Heart left ventricle (tissue), 16 donors: Measurements from ENCODE around the gene NLGN3. TPM values are rescaled to one million over a fixed set of nuclear protein-coding genes. Genes with fewer than 3 reads are reported as not detected.

ENCODE experiments used
- ATAC-seq, 4 donors: fragments of 200-7000 bp; cut with Tn5 transposase; one replicate each; pipeline ENCODE4 v1.9.1; 2020 to 2022; ENCODE audit warnings: moderate library complexity in 4 of 4, mild to moderate bottlenecking in 3 of 4, moderate number of reproducible peaks in 1 of 4
- DNase-seq, 5 donors: peaks; one replicate each; pipeline ENCODE4 v3.0.0-alpha.2; 2020
- H3K27ac ChIP-seq, 12 donors: fragments of 200-600 bp; sonication (generic) in 4 of 12; one replicate each; pipeline versions ENCODE4 v1.5.0 to v1.8.0; 2016 to 2022; ENCODE audit warnings: mild to moderate bottlenecking in 2 of 12
- H3K27me3 ChIP-seq, 9 donors: fragments of 200-600 bp; sonication (generic) in 2 of 9; one replicate each; pipeline versions ENCODE4 v1.5.1 to v1.8.0; 2016 to 2022; ENCODE audit warnings: mild to moderate bottlenecking in 3 of 9
- H3K36me3 ChIP-seq, 9 donors: fragments of 200-600 bp; sonication (generic) in 2 of 9; one replicate each; pipeline versions ENCODE4 v1.5.0 to v1.8.0; 2018 to 2022; ENCODE audit warnings: mild to moderate bottlenecking in 2 of 9
- H3K4me1 ChIP-seq, 12 donors: fragments of 200-600 bp; sonication (generic) in 4 of 12; one replicate each; pipeline versions ENCODE4 v1.5.0 to v1.8.0; 2016 to 2022; ENCODE audit warnings: mild to moderate bottlenecking in 3 of 12
- H3K4me3 ChIP-seq, 12 donors: fragments of 200-600 bp; sonication (generic) in 4 of 12; one replicate each; pipeline versions ENCODE4 v1.5.0 to v1.8.0; 2017 to 2022; ENCODE audit warnings: mild to moderate bottlenecking in 9 of 12, moderate library complexity in 4 of 12
- H3K9me3 ChIP-seq, 12 donors: fragments of 200-600 bp; sonication (generic) in 4 of 12; one replicate each; pipeline versions ENCODE4 v1.5.0 to v1.8.0; 2016 to 2022; ENCODE audit warnings: mild to moderate bottlenecking in 1 of 12
- CTCF ChIP-seq, 12 donors: fragments of 200-600 bp; sonication (generic) in 4 of 12; IDR thresholded peaks; one replicate each; pipeline versions ENCODE4 v1.5.0 to v1.8.0; 2018 to 2022; ENCODE audit warnings: antibody characterized with exemption in 12 of 12, mild to moderate bottlenecking in 5 of 12
- POLR2A ChIP-seq, 2 donors: fragments of 450-650 bp; IDR thresholded peaks; one replicate each; pipeline ENCODE4 v1.6.1; 2017; ENCODE audit warnings: antibody characterized with exemption in 2 of 2, mild to moderate bottlenecking in 2 of 2, moderate library complexity in 2 of 2
- WGBS, 4 donors: extraction: QIAGEN DNeasy Blood & Tissue Kit in 2 of 4; methylation state at CpG; one replicate each; pipeline versions ENCODE4 v1.1.5 to v1.1.7; 2013 to 2018; 5-methylcytosine and 5-hydroxymethylcytosine counted together
- intact Hi-C, 10 donors: fragments of 100-400 bp; cut with DNase I; formaldehyde crosslinking; loops; one replicate each; pipeline versions ENCODE4 v1.11.1 to v1.14.2; 2022
- long read RNA-seq, 3 donors: library from polyadenylated mRNA; unstranded; transcript quantifications; one replicate each; pipeline ENCODE4 v2.0.0, GENCODE V29; 2020 to 2021
- polyA plus RNA-seq, 2 donors: library from polyadenylated mRNA; stranded (reverse); fragments of 200-250 nt; gene quantifications; one replicate each; pipeline ENCODE4 v1.2.3, GENCODE V29; 2013
- total RNA-seq, 9 donors: library from RNA; depleted of rRNA in 2 of 9; stranded (reverse); fragments of >200 nt in 2 of 9; fragmentation: NEBNext Ultra II Directional in 3 of 9; extraction: Animal tissue kit (Norgen Biotek cat#: 25700) in 3 of 9; gene quantifications; one replicate each; pipeline versions ENCODE4 v1.1.0 to v1.2.4, GENCODE V29; 2016 to 2023
- donor health status: ischemic (EF 13 %, LVEDD 7.1; RV severe dilation, severe dysfunction).
- donor health status: healthy with polysubstance abuse.
- donor health status: DM: no; HTN: yes; CAD: no.
- donor health status: DM: no; HTN: no; CAD: no.
- donor health status: ischemic (EF 25% LVEDD 6.9; RV normal size, moderate dysfunction).
- donor health status: ischemic (EF 25% LVEDD 5.7; RV mildly dilated, moderate dysfunction).
- donor health status: healthy.
- donor health status: DM: yes; HTN: yes; CAD: no.
- donor health status: ischemic (EF 35%, LVEDD 5.7; RV mildly dilated, moderate dysfunction).
- donor health status: nonischemic (EF 11% LVEDD 7.7; RV severe dilation, severe dysfunction).
- donor health status: DM: yes; HTN: yes; CAD: no.
- donor health status: PGD.
- donor health status: ischemic (EF 29% LVEDD 5.4; RV normal size, mild dysfunction).
- donor health status: nonischemic (EF 23%, LVEDD 6.1; RV moderate dilation, normal function).

Gene NLGN3
- total RNA-seq (1 to 10 TPM in 1 of 9 donors, under 1 TPM in 8; 0.14 to 1.3 (median 0.52) TPM), polyA plus RNA-seq (under 1 TPM; 0.15 to 0.19 TPM)
- long read RNA-seq, donor 1, partial matches to known transcripts = 0 of 1 reads
- long read RNA-seq, donor 1, other reads (novel, unspliced or antisense) = 1 of 1 reads
- long read RNA-seq, donor 2 = 0 reads
- long read RNA-seq, donor 3 = 0 reads

- Histone ChIP-seq H3K4me1 (peaks cover 0 to 12% (median 2%) of the 10 kb centered on the region in 12 donors), H3K27me3 (no peaks in the 10 kb centered on the region), H3K27ac (no peak within 1 kb of the TSS), H3K36me3 (peaks cover 0 to 26% (median 13%) of the 10 kb centered on the region in 9 donors), H3K4me3 (peak within 1 kb of the TSS in 9 of 12 donors; percentile 16 to 48 (median 28)), H3K9me3 (no peaks in the 10 kb centered on the region)
- WGBS, 4 donors = 8 to 35% (median 21%) methylated on average over 27 to 28 of the region's 28 CpGs
- no peak for TF ChIP-seq POLR2A (IDR thresholded peaks at IDR 0.05)
- TF ChIP-seq CTCF (IDR thresholded peaks at IDR 0.05) = no peak
- intact Hi-C loops = loop anchor here in 1 of 10 donors (10.0 kb wide), 1 partner anchor 110 kb away; the partner anchor contains the start of gene ZMYM3
- DNase-seq = no peak
- no peak for ATAC-seq
These were observed at the start of gene NLGN3 for GRCh38 chrX:71144651-71145050. Gene NLGN3 (plus strand): TSS chrX:71144841. CDS start chrX:71147750, 2,909 bp downstream.

GRCh38 chrX:71095033-71095432, 49.6 kb upstream of the NLGN3 start:
- no peak for ATAC-seq

GRCh38 chrX:71095555-71095980, 49.1 kb upstream of the NLGN3 start, which contains the start of gene FOXO4:
Gene FOXO4 (plus strand): TSS chrX:71095851. CDS start chrX:71096529, 678 bp downstream.
- H3K4me1 ChIP-seq = peaks cover 0 to 19% (median 5%) of the 10 kb centered on the region in 12 donors
- H3K27me3 ChIP-seq = peaks cover 0 to 6% (median 0%) of the 10 kb centered on the region in 9 donors
- DNase-seq (peak; percentile 91 to 95 (median 91)), ATAC-seq (peak; percentile 96 to 98 (median 97))
- intact Hi-C loops = loop anchor here in 5 of 10 donors (5.0 kb wide), 3 partner anchors 37 to 87 kb away; no protein-coding TSS in a partner anchor
- TF ChIP-seq CTCF (IDR thresholded peaks at IDR 0.05) = no peak
- TF ChIP-seq POLR2A (IDR thresholded peaks at IDR 0.05) = peak in 1 of 2 donors; percentile 34
- H3K4me3 ChIP-seq = peak within 1 kb of the TSS; percentile 33 to 86 (median 62)
- H3K27ac ChIP-seq = peak within 1 kb of the TSS; percentile 19 to 80 (median 60)
- H3K9me3 ChIP-seq = no peaks in the 10 kb centered on the region
- WGBS, 4 donors = 1 to 20% (median 5%) methylated on average over 29 of the region's 29 CpGs
- H3K36me3 ChIP-seq = no peaks in the 10 kb centered on the region

More at GRCh38 chrX:71095033-71095432, 49.6 kb upstream of the NLGN3 start:
- no peaks in the 10 kb centered on the region for H3K36me3 ChIP-seq
- TF ChIP-seq CTCF (IDR thresholded peaks at IDR 0.05) = no peak
- H3K4me3 ChIP-seq = peak overlapping the region in 11 of 12 donors; percentile 19 to 86 (median 62)
- peaks cover 0 to 19% (median 5%) of the 10 kb centered on the region in 12 donors for H3K4me1 ChIP-seq
- H3K27ac ChIP-seq = no peak overlapping the region
- H3K9me3 ChIP-seq = no peaks in the 10 kb centered on the region
- DNase-seq = no peak
- H3K27me3 ChIP-seq = peaks cover 0 to 11% (median 0%) of the 10 kb centered on the region in 9 donors
- intact Hi-C loops = loop anchor here in 5 of 10 donors (5.0 kb wide), 3 partner anchors 37 to 87 kb away; no protein-coding TSS in a partner anchor
- 21 to 41% (median 30%) methylated on average over 6 of the region's 6 CpGs for WGBS, 4 donors
